PFSK-1 (cell line): Measurements from ENCODE around the gene DGKZ.

Experiments
- FOXP2 ChIP-seq: optimal IDR thresholded peaks from 2 replicates; pipeline ENCODE3; 2011; ENCODE audit warnings: borderline replicate concordance, control low read depth, inconsistent platforms; ENCODE audit not compliant: insufficient read depth; ENCODE audit errors: extremely low read length, extremely low read depth
- POLR2AphosphoS5 ChIP-seq: IDR thresholded peaks from 2 replicates; pipeline ENCODE4 v1.6.1; 2012; ENCODE audit warnings: low read depth, mild to moderate bottlenecking, control low read depth, low read length, moderate library complexity
- REST ChIP-seq, 2 experiments: IDR thresholded peaks; 2 replicates each; pipeline versions ENCODE4 v1.6.1 to v1.8.0; 2011 to 2012; ENCODE audit warnings: low read depth in 2 of 2, low read length in 2 of 2, control low read depth in 1 of 2, inconsistent platforms in 1 of 2, mild to moderate bottlenecking in 1 of 2, moderate library complexity in 1 of 2; ENCODE audit not compliant: insufficient read depth in 1 of 2
- SIN3A ChIP-seq: IDR thresholded peaks from 2 replicates; pipeline ENCODE4 v1.6.1; 2012; ENCODE audit warnings: mild to moderate bottlenecking, low read length, moderate library complexity, borderline replicate concordance; ENCODE audit not compliant: insufficient read depth
- TAF1 ChIP-seq: IDR thresholded peaks from 2 replicates; pipeline ENCODE4 v1.6.1; 2012; ENCODE audit warnings: low read length, control low read depth, borderline replicate concordance; ENCODE audit not compliant: insufficient read depth

- TF ChIP-seq POLR2AphosphoS5 (no peak), REST (IDR thresholded peaks at IDR 0.05; ENCODE audit: insufficient read depth in 1 of 2, low read depth in 2 of 2, low read length in 2 of 2) (no peak), TAF1 (no peak), SIN3A (no peak), FOXP2 (no peak)
Measured at GRCh38 chr11:46337626-46338345, 9.5 kb upstream of the DGKZ start.
